GM12878 (cell line): ENCODE data around the gene STOML2. TPM values are rescaled to one million over a fixed set of nuclear protein-coding genes. Genes with fewer than 3 reads are reported as not detected.

ENCODE experiments used
- CBFB ChIP-seq: IDR thresholded peaks from 2 replicates; pipeline ENCODE4 v1.6.1; 2016; ENCODE audit warnings: antibody characterized with exemption, low read depth
- CBX3 ChIP-seq: fragments of 200-600 bp; sonication (generic); IDR thresholded peaks from 2 replicates; pipeline ENCODE4 v1.6.1; 2016; ENCODE audit warnings: low read depth, borderline replicate concordance
- CBX5 ChIP-seq: sonication (generic); IDR thresholded peaks from 2 replicates; pipeline ENCODE4 v1.6.1; 2016; ENCODE audit warnings: low read depth, moderate library complexity, mild to moderate bottlenecking, inconsistent platforms
- EED ChIP-seq: sonication (generic); IDR thresholded peaks from 2 replicates; pipeline ENCODE4 v1.6.1; 2016; ENCODE audit warnings: antibody characterized with exemption, low read depth
- GABPA ChIP-seq: IDR thresholded peaks from 2 replicates; pipeline ENCODE4 v1.6.1; 2014; ENCODE audit warnings: antibody characterized with exemption, low read depth, mild to moderate bottlenecking, inconsistent platforms
- MYC ChIP-seq: IDR thresholded peaks from 2 replicates; pipeline ENCODE4 v1.6.1; 2011; ENCODE audit warnings: mild to moderate bottlenecking, low read length, moderate library complexity, inconsistent platforms; ENCODE audit not compliant: insufficient read depth, insufficient replicate concordance, insufficient read length, severe bottlenecking
- NBN ChIP-seq: fragments of 450-650 bp; IDR thresholded peaks from 2 replicates; pipeline ENCODE4 v1.6.1; 2016
- NFYB ChIP-seq: IDR thresholded peaks from 2 replicates; pipeline ENCODE4 v1.6.1; 2011; ENCODE audit warnings: low read depth, mild to moderate bottlenecking, low read length, improper control_type of control experiment, moderate library complexity; ENCODE audit not compliant: insufficient read depth
- NR2F1 ChIP-seq: fragments of 450-650 bp; conservative IDR thresholded peaks from 2 replicates; pipeline ENCODE4 v1.6.1; 2017; ENCODE audit warnings: mild to moderate bottlenecking
- PAX5 ChIP-seq: IDR thresholded peaks from 2 replicates; pipeline ENCODE4 v1.6.1; 2011; ENCODE audit warnings: low read depth, low read length, borderline replicate concordance
- PAX8 ChIP-seq: fragments of 450-650 bp; IDR thresholded peaks from 2 replicates; pipeline ENCODE4 v1.6.1; 2017; ENCODE audit warnings: mild to moderate bottlenecking, moderate library complexity
- RELA ChIP-seq: fragments of 450-650 bp; IDR thresholded peaks from 2 replicates; pipeline ENCODE4 v1.8.0; 2014; ENCODE audit warnings: borderline replicate concordance; ENCODE audit not compliant: partially characterized antibody
- RFX5 ChIP-seq: IDR thresholded peaks from 2 replicates; pipeline ENCODE4 v1.6.1; 2011; ENCODE audit warnings: low read depth, low read length, improper control_type of control experiment
- STAT3 ChIP-seq: IDR thresholded peaks from 2 replicates; pipeline ENCODE4 v1.6.1; 2011; ENCODE audit warnings: low read depth, low read length, improper control_type of control experiment
- ZBTB4 ChIP-seq: fragments of 450-650 bp; formaldehyde crosslinking; IDR thresholded peaks from 2 replicates; pipeline ENCODE4 v1.4.0; 2022; ENCODE audit warnings: mild to moderate bottlenecking, moderate library complexity
- ZBTB40 ChIP-seq: fragments of 450-650 bp; IDR thresholded peaks from 2 replicates; pipeline ENCODE4 v1.6.1; 2016; ENCODE audit warnings: mild to moderate bottlenecking, moderate library complexity, borderline replicate concordance
- ZNF384 ChIP-seq: IDR thresholded peaks from 2 replicates; pipeline ENCODE4 v1.6.1; 2012; ENCODE audit warnings: low read depth, mild to moderate bottlenecking, low read length, improper control_type of control experiment, borderline replicate concordance
- ZNF592 ChIP-seq: fragments of 450-650 bp; IDR thresholded peaks from 2 replicates; pipeline ENCODE4 v1.6.1; 2017; ENCODE audit warnings: mild to moderate bottlenecking, moderate library complexity
- polyA plus RNA-seq, 11 experiments: library from polyadenylated mRNA; depleted of rRNA in 4 of 11; unstranded in 6 of 11; stranded (reverse) in 5 of 11; fragments of >200 nt; fragmentation: Nextera tagmentation in 4 of 11; fragmentation: Illumina TruSeq in 1 of 11; extraction: Ambion mirVana in 4 of 11; extraction: Trizol in 1 of 11; gene quantifications; 1 replicate in 1 of 11; 2 replicates in 10 of 11; pipeline versions ENCODE4 v1.2.1 to v1.2.3, GENCODE V29; 2011 to 2016; ENCODE audit warnings: inconsistent platforms in 2 of 11, missing spikeins in 2 of 11, low read depth in 1 of 11
- total RNA-seq, 4 experiments: library from RNA; depleted of rRNA in 3 of 4; stranded (reverse); fragments of >200 nt in 3 of 4; fragmentation: Illumina TruSeq in 1 of 4; extraction: Trizol in 1 of 4; gene quantifications; 2 replicates each; pipeline versions ENCODE4 v1.2.1 to v1.2.3, GENCODE V29; 2013 to 2021

STOML2 gene
- total and polyA plus RNA-seq, 10 of the 15 experiments (the other 5 are each of a cell fraction or from before 2014, with no cell fraction given): 112 to 284 (median 207) TPM

GRCh38 chr9:35096035-35096849 is 6.7 kb downstream of the STOML2 start, which contains the start of gene PIGO (continued):
- TF ChIP-seq ZBTB4 (CRISPR knock-in tag): no peak
- 0 out of 2 replicates have a peak, but pooled peaks have one; percentile 13 for TF ChIP-seq NFYB
- peak; percentile 31; the same call in 1 of the 2 replicates for TF ChIP-seq RFX5
- peak; percentile 88 for TF ChIP-seq ZBTB40
- no peak for TF ChIP-seq CBX3
- peak; percentile 85 for TF ChIP-seq GABPA
- TF ChIP-seq ZNF384: no peak
- TF ChIP-seq PAX5: 0 out of 2 replicates have a peak, but pooled peaks have one; percentile 11
- TF ChIP-seq ZNF592: peak; percentile 52; the same call in 1 of the 2 replicates
- TF ChIP-seq STAT3: no peak
- TF ChIP-seq CBFB: no peak
- TF ChIP-seq EED: peak; percentile 67; the same call in 1 of the 2 replicates
- TF ChIP-seq RELA: peak; percentile 49
- peak; percentile 94 for TF ChIP-seq NR2F1
- TF ChIP-seq NBN: peak; percentile 96
- peak; percentile 71 for TF ChIP-seq MYC
- no peak for TF ChIP-seq PAX8
- peak; percentile 44; the same call in 1 of the 2 replicates for TF ChIP-seq CBX5
